Hematopoietic multipotent progenitor cell treated with erythropoietin and hydrocortisone succinate and interleukin-3 and kit ligand, for 8 days (in vitro differentiated cells): ENCODE results near the gene ERC2.
A peak's percentile ranks its signal among the peaks of the same experiment; 100 is the strongest.

Experiments
- DNase-seq: peaks from one replicate; pipeline ENCODE4 v3.0.0-alpha.2; 2015

Gene ERC2

GRCh38 chr3:55654123-55654760, 814.0 kb downstream of the ERC2 start:
- DNase-seq = no peak

- DNase-seq = no peak
These were observed 817.3 kb downstream of the ERC2 start for GRCh38 chr3:55651011-55651410.

- no peak for DNase-seq
These were observed 818.3 kb downstream of the ERC2 start for GRCh38 chr3:55650011-55650410.

- no peak for DNase-seq
These were observed 818.7 kb downstream of the ERC2 start for GRCh38 chr3:55649554-55649953.

- DNase-seq = no peak
These were observed 819.5 kb downstream of the ERC2 start for GRCh38 chr3:55648591-55649318.

- DNase-seq = no peak
These were observed 820.6 kb downstream of the ERC2 start for GRCh38 chr3:55647670-55648069.

- no peak for DNase-seq
These were observed 821.2 kb downstream of the ERC2 start for GRCh38 chr3:55647063-55647462.

- no peak for DNase-seq
These were observed 822.1 kb downstream of the ERC2 start for GRCh38 chr3:55646121-55646520.

- DNase-seq = no peak
These were observed 822.8 kb downstream of the ERC2 start for GRCh38 chr3:55645422-55645821.

- DNase-seq = no peak
These were observed 825.0 kb downstream of the ERC2 start for GRCh38 chr3:55643283-55643682.

- DNase-seq = no peak
These were observed 826.3 kb downstream of the ERC2 start for GRCh38 chr3:55641964-55642363.

GRCh38 chr3:55639896-55640765, 828.1 kb downstream of the ERC2 start:
- no peak for DNase-seq

- DNase-seq = no peak
These were observed 829.1 kb downstream of the ERC2 start for GRCh38 chr3:55639143-55639542.

GRCh38 chr3:55637906-55638638, 830.2 kb downstream of the ERC2 start:
- no peak for DNase-seq

- DNase-seq = no peak
These were observed 831.7 kb downstream of the ERC2 start for GRCh38 chr3:55636300-55637195.

- no peak for DNase-seq
These were observed 833.9 kb downstream of the ERC2 start for GRCh38 chr3:55634345-55634744.

GRCh38 chr3:55633333-55633732, 834.9 kb downstream of the ERC2 start:
- no peak for DNase-seq

GRCh38 chr3:55631766-55632331, 836.4 kb downstream of the ERC2 start:
- no peak for DNase-seq

GRCh38 chr3:55630921-55631299, 837.4 kb downstream of the ERC2 start:
- no peak for DNase-seq

- DNase-seq = no peak
These were observed 837.9 kb downstream of the ERC2 start for GRCh38 chr3:55630280-55630920.

- DNase-seq = peak; percentile 47
These were observed 838.8 kb downstream of the ERC2 start for GRCh38 chr3:55629432-55629831.
